ENCODE results near the gene TSSK3. TPM values are rescaled to one million over a fixed set of nuclear protein-coding genes. Genes with fewer than 3 reads are reported as not detected.

Gene TSSK3
- total and polyA plus RNA-seq, 2 donors (not counting 3 experiments of a cell fraction or from before 2014, with no cell fraction given) = 0.42 to 0.65 TPM

GRCh38 chr1:32392325-32392724 lies 30.0 kb downstream of the TSSK3 start:
- Histone ChIP-seq H3K4me1 (ENCODE audit: control insufficient read depth, extremely low read depth, insufficient read depth, low read length) (peaks cover 15% of the 10 kb centered on the region), H3K4me3 (replicated peaks in 1 of 3; ENCODE audit: insufficient read depth in 1 of 3, low read depth in 1 of 3, low read length in 3 of 3) (no peak overlapping the region), H3K79me2 (ENCODE audit: control insufficient read depth, insufficient read depth, low read length) (peaks cover 13% of the 10 kb centered on the region), H3K4me2 (ENCODE audit: insufficient read depth, low read length) (no peak overlapping the region), H3K9me3 (replicated peaks; ENCODE audit: control insufficient read depth, insufficient read depth, low read length) (no peaks in the 10 kb centered on the region), H3K27ac (ENCODE audit: insufficient read depth, low read depth, low read length) (no peak overlapping the region), H3K9me1 (replicated peaks; ENCODE audit: control insufficient read depth, extremely low read depth, insufficient read depth, low read length) (no peaks in the 10 kb centered on the region), H3K9ac (replicated peaks; ENCODE audit: extremely low read depth, insufficient read depth, low read length) (no peak overlapping the region), H4K20me1 (replicated peaks; ENCODE audit: control insufficient read depth, extremely low read depth, insufficient read depth, low read length) (no peaks in the 10 kb centered on the region), H3K27me3 (ENCODE audit: control insufficient read depth in 2 of 2, insufficient read depth in 2 of 2, low read length in 2 of 2) (no peaks in the 10 kb centered on the region), H2AFZ (ENCODE audit: low read depth, low read length) (no peak overlapping the region), H3K36me3 (ENCODE audit: control insufficient read depth in 2 of 2, extremely low read depth in 1 of 2, insufficient read depth in 2 of 2, low read length in 2 of 2) (peaks cover 6 to 18% of the 10 kb centered on the region in 2 experiments)
- intact Hi-C loops (cut with micrococcal nuclease) (loop anchor here (5.0 kb wide), 1 partner anchor 285 kb away; the partner anchor contains the start of gene KPNA6), dilution Hi-C loops (cut with MboI; ENCODE audit: extremely low pct_ligation_motif_present, low sequenced_read_pairs) (no loop called here)
- ChIA-PET POLR2A (no interaction called here), CTCF (interaction anchor here (1.3 to 2.6 kb wide), 2 partner anchors 9 to 177 kb away, joined by 4 to 11 read pairs; no protein-coding TSS in a partner anchor)
- BruUV-seq (replicated peaks) = no TSS peak
- DNase-seq (ENCODE audit: low read depth, low spot score) (peak; percentile 30), FAIRE-seq (no peak)
- TF ChIP-seq FOS (IDR thresholded peaks at IDR 0.05; ENCODE audit: borderline replicate concordance, insufficient read depth, low read length) (no peak), JUN (IDR thresholded peaks at IDR 0.05; ENCODE audit: borderline replicate concordance, insufficient read depth, insufficient read length, low read depth) (no peak), POLR2A (IDR thresholded peaks at IDR 0.05; ENCODE audit: low read depth, low read length) (no peak), MAX (IDR thresholded peaks at IDR 0.05; ENCODE audit: insufficient read depth, insufficient read length) (no peak), EZH2 (IDR thresholded peaks at IDR 0.05; ENCODE audit: borderline replicate concordance, low read depth, low read length, severe bottlenecking) (no peak), POLR2AphosphoS5 (IDR thresholded peaks at IDR 0.05; ENCODE audit: insufficient read depth, low read depth, low read length) (no peak), GATA2 (IDR thresholded peaks at IDR 0.05; ENCODE audit: insufficient read depth, insufficient read length, low read depth, low read length) (no peak), MYC (IDR thresholded peaks at IDR 0.05; ENCODE audit: low read depth, low read length) (no peak)
- TF ChIP-seq, protein P1, sequence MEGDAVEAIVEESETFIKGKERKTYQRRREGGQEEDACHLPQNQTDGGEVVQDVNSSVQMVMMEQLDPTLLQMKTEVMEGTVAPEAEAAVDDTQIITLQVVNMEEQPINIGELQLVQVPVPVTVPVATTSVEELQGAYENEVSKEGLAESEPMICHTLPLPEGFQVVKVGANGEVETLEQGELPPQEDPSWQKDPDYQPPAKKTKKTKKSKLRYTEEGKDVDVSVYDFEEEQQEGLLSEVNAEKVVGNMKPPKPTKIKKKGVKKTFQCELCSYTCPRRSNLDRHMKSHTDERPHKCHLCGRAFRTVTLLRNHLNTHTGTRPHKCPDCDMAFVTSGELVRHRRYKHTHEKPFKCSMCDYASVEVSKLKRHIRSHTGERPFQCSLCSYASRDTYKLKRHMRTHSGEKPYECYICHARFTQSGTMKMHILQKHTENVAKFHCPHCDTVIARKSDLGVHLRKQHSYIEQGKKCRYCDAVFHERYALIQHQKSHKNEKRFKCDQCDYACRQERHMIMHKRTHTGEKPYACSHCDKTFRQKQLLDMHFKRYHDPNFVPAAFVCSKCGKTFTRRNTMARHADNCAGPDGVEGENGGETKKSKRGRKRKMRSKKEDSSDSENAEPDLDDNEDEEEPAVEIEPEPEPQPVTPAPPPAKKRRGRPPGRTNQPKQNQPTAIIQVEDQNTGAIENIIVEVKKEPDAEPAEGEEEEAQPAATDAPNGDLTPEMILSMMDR (IDR thresholded peaks at IDR 0.05; ENCODE audit: extremely low read depth in 1 of 2, insufficient read depth in 1 of 2, low read depth in 1 of 2, low read length in 2 of 2) = no peak
